Measurements from ENCODE around the gene TRIM15.

TRIM15 gene

DNA sequence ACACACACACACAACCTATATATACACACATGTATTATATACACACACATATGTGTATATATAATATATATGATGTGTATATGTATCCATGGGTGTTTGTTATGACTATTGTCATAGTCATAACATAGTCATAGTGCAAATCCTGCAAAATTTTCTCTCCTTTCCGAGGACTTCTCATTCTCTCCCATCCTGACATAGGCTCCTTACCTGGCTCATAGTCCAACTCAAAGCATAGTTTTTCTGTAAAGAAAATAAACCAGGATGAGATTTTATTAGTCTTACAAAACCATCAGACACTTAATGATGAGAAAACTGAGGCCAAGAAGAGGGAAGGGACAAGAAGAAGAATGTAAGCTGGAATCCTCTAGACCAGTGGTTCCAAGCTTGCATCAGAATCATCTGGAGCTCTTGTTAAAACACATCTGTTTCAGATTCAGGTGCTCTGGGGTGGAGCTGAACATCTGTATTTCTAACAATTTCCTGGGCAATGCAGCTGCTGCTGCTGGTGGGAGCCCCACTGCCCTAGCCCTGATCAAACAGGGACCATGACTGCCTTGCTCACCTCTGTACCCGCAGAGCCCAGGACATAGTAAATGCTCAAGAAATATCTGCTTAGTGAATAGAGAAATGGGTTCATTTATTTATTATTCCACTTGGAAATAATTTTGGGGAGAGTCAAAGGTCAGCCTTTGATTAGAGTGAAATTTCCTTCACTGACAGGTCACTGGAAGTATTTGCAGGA lies 7.7 kb upstream of the TRIM15 start:
- TF ChIP-seq, protein P1, sequence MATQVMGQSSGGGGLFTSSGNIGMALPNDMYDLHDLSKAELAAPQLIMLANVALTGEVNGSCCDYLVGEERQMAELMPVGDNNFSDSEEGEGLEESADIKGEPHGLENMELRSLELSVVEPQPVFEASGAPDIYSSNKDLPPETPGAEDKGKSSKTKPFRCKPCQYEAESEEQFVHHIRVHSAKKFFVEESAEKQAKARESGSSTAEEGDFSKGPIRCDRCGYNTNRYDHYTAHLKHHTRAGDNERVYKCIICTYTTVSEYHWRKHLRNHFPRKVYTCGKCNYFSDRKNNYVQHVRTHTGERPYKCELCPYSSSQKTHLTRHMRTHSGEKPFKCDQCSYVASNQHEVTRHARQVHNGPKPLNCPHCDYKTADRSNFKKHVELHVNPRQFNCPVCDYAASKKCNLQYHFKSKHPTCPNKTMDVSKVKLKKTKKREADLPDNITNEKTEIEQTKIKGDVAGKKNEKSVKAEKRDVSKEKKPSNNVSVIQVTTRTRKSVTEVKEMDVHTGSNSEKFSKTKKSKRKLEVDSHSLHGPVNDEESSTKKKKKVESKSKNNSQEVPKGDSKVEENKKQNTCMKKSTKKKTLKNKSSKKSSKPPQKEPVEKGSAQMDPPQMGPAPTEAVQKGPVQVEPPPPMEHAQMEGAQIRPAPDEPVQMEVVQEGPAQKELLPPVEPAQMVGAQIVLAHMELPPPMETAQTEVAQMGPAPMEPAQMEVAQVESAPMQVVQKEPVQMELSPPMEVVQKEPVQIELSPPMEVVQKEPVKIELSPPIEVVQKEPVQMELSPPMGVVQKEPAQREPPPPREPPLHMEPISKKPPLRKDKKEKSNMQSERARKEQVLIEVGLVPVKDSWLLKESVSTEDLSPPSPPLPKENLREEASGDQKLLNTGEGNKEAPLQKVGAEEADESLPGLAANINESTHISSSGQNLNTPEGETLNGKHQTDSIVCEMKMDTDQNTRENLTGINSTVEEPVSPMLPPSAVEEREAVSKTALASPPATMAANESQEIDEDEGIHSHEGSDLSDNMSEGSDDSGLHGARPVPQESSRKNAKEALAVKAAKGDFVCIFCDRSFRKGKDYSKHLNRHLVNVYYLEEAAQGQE (IDR thresholded peaks at IDR 0.05; ENCODE audit: insufficient read depth in 1 of 2, low read depth in 2 of 2, low read length in 2 of 2), result no peak
- TF ChIP-seq POLR2AphosphoS5 (IDR thresholded peaks at IDR 0.05; ENCODE audit: low read depth, low read length) (no peak), FOXP2 (optimal IDR thresholded peaks at IDR 0.05; ENCODE audit: borderline replicate concordance, extremely low read depth, extremely low read length, insufficient read depth) (no peak), SIN3A (IDR thresholded peaks at IDR 0.05; ENCODE audit: borderline replicate concordance, insufficient read depth, low read length) (no peak), TAF1 (IDR thresholded peaks at IDR 0.05; ENCODE audit: borderline replicate concordance, insufficient read depth, low read length) (no peak)

DNA sequence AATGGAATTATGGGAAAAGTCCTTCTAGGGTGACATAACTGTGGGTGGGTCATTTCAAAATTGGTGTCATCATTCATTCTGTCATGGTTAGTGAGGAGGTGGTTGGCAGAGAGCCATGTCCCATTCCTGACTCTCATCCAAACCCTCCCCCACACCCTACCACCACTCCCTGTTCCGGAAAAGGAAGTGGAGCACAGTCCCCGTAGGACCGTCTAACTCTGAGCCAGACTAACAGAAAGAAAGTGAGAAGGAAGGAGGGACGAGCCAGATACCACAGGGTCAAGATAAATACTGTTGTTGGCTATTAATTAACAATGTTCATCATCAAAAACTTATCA lies 7.1 kb upstream of the TRIM15 start:
- TF ChIP-seq, protein P1 (IDR thresholded peaks at IDR 0.05; ENCODE audit: insufficient read depth in 1 of 2, low read depth in 2 of 2, low read length in 2 of 2), result peak in 1 of 2 experiments; percentile 52; a peak in 1 of 4 replicates
- TF ChIP-seq TAF1 (IDR thresholded peaks at IDR 0.05; ENCODE audit: borderline replicate concordance, insufficient read depth, low read length) (0 out of 2 replicates have a peak, but pooled peaks have one; percentile 33), SIN3A (IDR thresholded peaks at IDR 0.05; ENCODE audit: borderline replicate concordance, insufficient read depth, low read length) (no peak), FOXP2 (optimal IDR thresholded peaks at IDR 0.05; ENCODE audit: borderline replicate concordance, extremely low read depth, extremely low read length, insufficient read depth) (peak; percentile 82)

DNA sequence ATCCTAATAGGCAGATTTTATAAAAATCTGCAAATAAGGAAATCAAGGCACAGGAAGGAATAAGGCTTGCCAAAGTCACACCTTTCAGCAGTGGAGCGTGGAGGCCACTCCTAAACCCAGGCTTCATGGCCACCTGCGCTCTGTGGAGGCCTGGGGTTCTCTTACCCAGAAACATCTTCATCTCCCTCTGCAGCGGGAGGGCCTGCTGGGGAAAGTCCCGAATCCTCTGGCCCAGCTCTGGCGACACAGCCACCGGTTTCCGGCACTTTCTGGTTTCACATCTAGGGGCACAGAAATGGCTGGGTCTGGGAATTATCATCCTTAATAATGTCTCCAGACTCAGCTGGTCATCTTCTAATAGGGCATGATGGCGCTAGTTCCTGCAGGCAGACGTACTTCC lies 6.6 kb upstream of the TRIM15 start:
- TF ChIP-seq TAF1 (IDR thresholded peaks at IDR 0.05; ENCODE audit: borderline replicate concordance, insufficient read depth, low read length), result no peak
- TF ChIP-seq FOXP2 (optimal IDR thresholded peaks at IDR 0.05; ENCODE audit: borderline replicate concordance, extremely low read depth, extremely low read length, insufficient read depth), result no peak
- no peak for TF ChIP-seq POLR2AphosphoS5 (IDR thresholded peaks at IDR 0.05; ENCODE audit: low read depth, low read length)
- TF ChIP-seq SIN3A (IDR thresholded peaks at IDR 0.05; ENCODE audit: borderline replicate concordance, insufficient read depth, low read length), result no peak
- TF ChIP-seq, protein P1 (IDR thresholded peaks at IDR 0.05; ENCODE audit: insufficient read depth in 1 of 2, low read depth in 2 of 2, low read length in 2 of 2), result no peak

DNA sequence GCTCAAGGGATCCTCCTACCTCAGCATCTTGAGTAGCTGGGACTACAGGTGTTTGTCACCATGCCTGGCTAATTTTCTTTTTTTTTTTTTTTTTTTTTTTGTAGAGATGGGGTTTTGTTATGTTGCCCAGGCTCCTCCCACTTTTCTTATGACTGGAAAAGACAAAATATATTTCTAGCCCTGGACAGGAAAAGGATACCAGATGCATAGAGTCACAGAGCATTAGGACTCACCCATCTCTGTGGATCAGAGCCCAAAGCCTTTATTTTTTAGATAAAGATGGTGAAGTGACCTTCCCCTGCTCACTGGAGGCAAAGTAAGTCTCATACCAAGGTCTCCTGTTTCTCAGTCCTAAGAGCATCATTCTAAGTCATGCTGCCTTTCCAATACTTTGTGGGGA lies 5.8 kb upstream of the TRIM15 start:
- TF ChIP-seq, protein P1 (IDR thresholded peaks at IDR 0.05; ENCODE audit: insufficient read depth in 1 of 2, low read depth in 2 of 2, low read length in 2 of 2), result no peak
- no peak for TF ChIP-seq FOXP2 (optimal IDR thresholded peaks at IDR 0.05; ENCODE audit: borderline replicate concordance, extremely low read depth, extremely low read length, insufficient read depth)

DNA sequence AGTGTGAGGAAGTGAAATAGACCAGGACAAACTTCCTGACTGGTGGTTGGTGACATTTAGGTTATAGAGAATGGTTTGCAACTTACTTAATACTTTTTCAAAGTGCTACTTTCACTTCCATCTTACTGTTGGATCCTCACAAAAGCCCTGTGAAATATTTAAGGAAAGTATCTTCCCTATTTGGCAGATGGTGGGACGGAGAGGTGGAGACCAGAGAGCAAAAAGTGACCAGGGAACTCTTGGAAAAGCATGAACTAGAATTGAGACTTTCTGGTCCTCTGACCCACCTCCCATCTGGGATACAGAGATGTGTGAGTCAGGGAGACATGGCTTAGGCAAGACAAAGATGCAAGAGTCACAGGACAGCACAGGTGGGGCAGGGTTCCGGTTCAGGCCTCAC lies 5.3 kb upstream of the TRIM15 start:
- no peak for TF ChIP-seq TAF1 (IDR thresholded peaks at IDR 0.05; ENCODE audit: borderline replicate concordance, insufficient read depth, low read length)
- no peak for TF ChIP-seq FOXP2 (optimal IDR thresholded peaks at IDR 0.05; ENCODE audit: borderline replicate concordance, extremely low read depth, extremely low read length, insufficient read depth)
- TF ChIP-seq POLR2AphosphoS5 (IDR thresholded peaks at IDR 0.05; ENCODE audit: low read depth, low read length), result no peak
- TF ChIP-seq, protein P1 (IDR thresholded peaks at IDR 0.05; ENCODE audit: insufficient read depth in 1 of 2, low read depth in 2 of 2, low read length in 2 of 2), result no peak
- TF ChIP-seq SIN3A (IDR thresholded peaks at IDR 0.05; ENCODE audit: borderline replicate concordance, insufficient read depth, low read length), result no peak
